ENCODE data around the gene MUC12.

DNA sequence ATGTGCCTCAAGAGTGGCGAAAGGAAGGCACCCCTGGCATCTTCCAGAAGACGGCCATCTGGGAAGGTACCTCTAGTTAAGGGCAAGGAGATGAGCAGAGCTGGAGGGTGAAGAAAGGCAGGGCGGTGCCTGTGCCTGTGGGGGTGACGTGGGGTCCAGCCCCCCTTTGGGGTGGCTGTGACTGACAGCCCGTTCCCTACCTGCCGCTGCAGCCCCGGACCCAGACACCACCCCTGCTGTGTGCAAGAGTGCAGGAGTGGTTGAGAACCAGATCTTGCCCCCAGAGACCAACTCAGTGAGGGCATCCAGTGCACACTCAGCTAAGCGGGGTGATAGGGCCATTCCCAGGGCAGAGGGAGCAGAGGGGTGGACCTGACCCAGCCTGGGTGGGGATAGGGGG, 46.3 kb downstream of the MUC12 start:
- TF ChIP-seq, protein P1, sequence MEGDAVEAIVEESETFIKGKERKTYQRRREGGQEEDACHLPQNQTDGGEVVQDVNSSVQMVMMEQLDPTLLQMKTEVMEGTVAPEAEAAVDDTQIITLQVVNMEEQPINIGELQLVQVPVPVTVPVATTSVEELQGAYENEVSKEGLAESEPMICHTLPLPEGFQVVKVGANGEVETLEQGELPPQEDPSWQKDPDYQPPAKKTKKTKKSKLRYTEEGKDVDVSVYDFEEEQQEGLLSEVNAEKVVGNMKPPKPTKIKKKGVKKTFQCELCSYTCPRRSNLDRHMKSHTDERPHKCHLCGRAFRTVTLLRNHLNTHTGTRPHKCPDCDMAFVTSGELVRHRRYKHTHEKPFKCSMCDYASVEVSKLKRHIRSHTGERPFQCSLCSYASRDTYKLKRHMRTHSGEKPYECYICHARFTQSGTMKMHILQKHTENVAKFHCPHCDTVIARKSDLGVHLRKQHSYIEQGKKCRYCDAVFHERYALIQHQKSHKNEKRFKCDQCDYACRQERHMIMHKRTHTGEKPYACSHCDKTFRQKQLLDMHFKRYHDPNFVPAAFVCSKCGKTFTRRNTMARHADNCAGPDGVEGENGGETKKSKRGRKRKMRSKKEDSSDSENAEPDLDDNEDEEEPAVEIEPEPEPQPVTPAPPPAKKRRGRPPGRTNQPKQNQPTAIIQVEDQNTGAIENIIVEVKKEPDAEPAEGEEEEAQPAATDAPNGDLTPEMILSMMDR (conservative IDR thresholded peaks at IDR 0.05), result no peak
- no peak for TF ChIP-seq EZH2 (IDR thresholded peaks at IDR 0.05; ENCODE audit: low read depth)
